Stimulated activated memory B cell treated with anti-CD40 and anti-IgM and Interleukin-4, amounts not matched to agents 10 μg/mL and 1 μg/mL and 100 μg/mL, for 72 hours (primary cell): ENCODE results near the gene GALNT17.
"Not testable (repeated sequence)": the region's sequence is repeated elsewhere in the genome, so short reads cannot be mapped to it uniquely, and the experiment has no call there.

Source experiments
- ATAC-seq: fragments of 150-1000 bp; cut with Tn5 transposase; 2 replicates; pipeline ENCODE4 v1.10.0; 2021
- H3K27ac Mint-ChIP-seq: one replicate; pipeline ENCODE4 v1.8.0; 2022; ENCODE audit warnings: mild to moderate bottlenecking, mixed read lengths
- H3K27me3 Mint-ChIP-seq: one replicate; pipeline ENCODE4 v1.8.0; 2022; ENCODE audit warnings: mixed read lengths
- H3K36me3 Mint-ChIP-seq: one replicate; pipeline ENCODE4 v1.8.0; 2022; ENCODE audit warnings: mixed read lengths
- H3K4me1 Mint-ChIP-seq: one replicate; pipeline ENCODE4 v1.8.0; 2022; ENCODE audit warnings: mixed read lengths
- H3K4me3 Mint-ChIP-seq: one replicate; pipeline ENCODE4 v1.8.0; 2022; ENCODE audit warnings: mild to moderate bottlenecking, moderate library complexity, mixed read lengths
- H3K9me3 Mint-ChIP-seq: one replicate; pipeline ENCODE4 v1.8.0; 2022; ENCODE audit warnings: mixed read lengths

GALNT17 gene

GRCh38 chr7:71237945-71238344, 106.0 kb downstream of the GALNT17 start:
- no peaks in the 10 kb centered on the region for H3K36me3 Mint-ChIP-seq
- H3K9me3 Mint-ChIP-seq = peaks cover 6% of the 10 kb centered on the region

GRCh38 chr7:71238581-71239295, 106.8 kb downstream of the GALNT17 start:
- Mint-ChIP-seq H3K9me3 (peaks cover 5% of the 10 kb centered on the region), H3K27ac (no peak overlapping the region), H3K27me3 (no peaks in the 10 kb centered on the region), H3K36me3 (no peaks in the 10 kb centered on the region), H3K4me3 (no peak overlapping the region), H3K4me1 (no peaks in the 10 kb centered on the region)
- ATAC-seq = no peak

More at GRCh38 chr7:71237945-71238344, 106.0 kb downstream of the GALNT17 start:
- ATAC-seq = no peak
- Mint-ChIP-seq H3K4me3 (no peak overlapping the region), H3K27me3 (no peaks in the 10 kb centered on the region), H3K4me1 (no peaks in the 10 kb centered on the region), H3K27ac (no peak overlapping the region)

GRCh38 chr7:71239586-71240268, 107.8 kb downstream of the GALNT17 start:
- H3K4me1 Mint-ChIP-seq = no peaks in the 10 kb centered on the region
- ATAC-seq = no peak
- H3K36me3 Mint-ChIP-seq = no peaks in the 10 kb centered on the region
- H3K27ac Mint-ChIP-seq = no peak overlapping the region
- H3K9me3 Mint-ChIP-seq = peaks cover 4% of the 10 kb centered on the region
- H3K4me3 Mint-ChIP-seq = no peak overlapping the region
- no peaks in the 10 kb centered on the region for H3K27me3 Mint-ChIP-seq

GRCh38 chr7:71243736-71244410, 111.9 kb downstream of the GALNT17 start:
- no peak overlapping the region for H3K27ac Mint-ChIP-seq

GRCh38 chr7:71245038-71245437, 113.1 kb downstream of the GALNT17 start:
- H3K4me1 Mint-ChIP-seq = no peaks in the 10 kb centered on the region
- peaks cover 15% of the 10 kb centered on the region for H3K9me3 Mint-ChIP-seq
- H3K4me3 Mint-ChIP-seq = no peak overlapping the region
- no peak for ATAC-seq
- H3K36me3 Mint-ChIP-seq = no peaks in the 10 kb centered on the region
- H3K27me3 Mint-ChIP-seq = no peaks in the 10 kb centered on the region
- no peak overlapping the region for H3K27ac Mint-ChIP-seq

More at GRCh38 chr7:71243736-71244410, 111.9 kb downstream of the GALNT17 start:
- H3K9me3 Mint-ChIP-seq = peaks cover 15% of the 10 kb centered on the region
- H3K4me1 Mint-ChIP-seq = no peaks in the 10 kb centered on the region
- no peak overlapping the region for H3K4me3 Mint-ChIP-seq
- ATAC-seq = no peak
- no peaks in the 10 kb centered on the region for H3K36me3 Mint-ChIP-seq
- H3K27me3 Mint-ChIP-seq = no peaks in the 10 kb centered on the region

- peaks cover 9% of the 10 kb centered on the region for H3K9me3 Mint-ChIP-seq
- no peak for ATAC-seq
- no peak overlapping the region for H3K27ac Mint-ChIP-seq
- no peaks in the 10 kb centered on the region for H3K4me1 Mint-ChIP-seq
- no peaks in the 10 kb centered on the region for H3K36me3 Mint-ChIP-seq
- H3K4me3 Mint-ChIP-seq = no peak overlapping the region
- no peaks in the 10 kb centered on the region for H3K27me3 Mint-ChIP-seq
Measured at GRCh38 chr7:71251706-71252105, 119.8 kb downstream of the GALNT17 start.

GRCh38 chr7:71254751-71255150, 122.8 kb downstream of the GALNT17 start:
- peaks cover 7% of the 10 kb centered on the region for H3K9me3 Mint-ChIP-seq
- H3K27me3 Mint-ChIP-seq = no peaks in the 10 kb centered on the region
- H3K36me3 Mint-ChIP-seq = no peaks in the 10 kb centered on the region
- H3K4me3 Mint-ChIP-seq = no peak overlapping the region
- no peak overlapping the region for H3K27ac Mint-ChIP-seq
- ATAC-seq = no peak
- no peaks in the 10 kb centered on the region for H3K4me1 Mint-ChIP-seq

- Mint-ChIP-seq H3K4me3 (no peak overlapping the region), H3K36me3 (no peaks in the 10 kb centered on the region), H3K9me3 (peaks cover 7% of the 10 kb centered on the region), H3K27ac (no peak overlapping the region), H3K4me1 (no peaks in the 10 kb centered on the region), H3K27me3 (no peaks in the 10 kb centered on the region)
- ATAC-seq = no peak
Measured at GRCh38 chr7:71255537-71256178, 123.7 kb downstream of the GALNT17 start.

GRCh38 chr7:71261066-71261465, 129.1 kb downstream of the GALNT17 start:
- H3K4me1 Mint-ChIP-seq = no peaks in the 10 kb centered on the region
- ATAC-seq = no peak
- H3K27ac Mint-ChIP-seq = no peak overlapping the region
- no peaks in the 10 kb centered on the region for H3K27me3 Mint-ChIP-seq
- H3K36me3 Mint-ChIP-seq = no peaks in the 10 kb centered on the region
- H3K4me3 Mint-ChIP-seq = no peak overlapping the region
- peaks cover 11% of the 10 kb centered on the region for H3K9me3 Mint-ChIP-seq

- ATAC-seq, H3K4me3 Mint-ChIP-seq, H3K4me1 Mint-ChIP-seq, H3K27me3 Mint-ChIP-seq, H3K36me3 Mint-ChIP-seq, H3K27ac Mint-ChIP-seq: not testable (repeated sequence)
- peaks cover 17% of the 10 kb centered on the region for H3K9me3 Mint-ChIP-seq
Measured at GRCh38 chr7:71262834-71263233, 130.9 kb downstream of the GALNT17 start.

GRCh38 chr7:71264005-71264404, 132.1 kb downstream of the GALNT17 start:
- no peaks in the 10 kb centered on the region for H3K36me3 Mint-ChIP-seq
- no peak for ATAC-seq
- no peaks in the 10 kb centered on the region for H3K27me3 Mint-ChIP-seq
- peaks cover 14% of the 10 kb centered on the region for H3K9me3 Mint-ChIP-seq
- H3K27ac Mint-ChIP-seq = no peak overlapping the region
- no peaks in the 10 kb centered on the region for H3K4me1 Mint-ChIP-seq
- no peak overlapping the region for H3K4me3 Mint-ChIP-seq

GRCh38 chr7:71266912-71267311, 135.0 kb downstream of the GALNT17 start:
- Mint-ChIP-seq H3K4me1 (no peaks in the 10 kb centered on the region), H3K36me3 (no peaks in the 10 kb centered on the region), H3K9me3 (peaks cover 14% of the 10 kb centered on the region), H3K4me3 (no peak overlapping the region), H3K27ac (no peak overlapping the region), H3K27me3 (no peaks in the 10 kb centered on the region)
- no peak for ATAC-seq

- peaks cover 16% of the 10 kb centered on the region for H3K9me3 Mint-ChIP-seq
- H3K4me3 Mint-ChIP-seq = no peak overlapping the region
- no peaks in the 10 kb centered on the region for H3K27me3 Mint-ChIP-seq
- ATAC-seq = no peak
- no peaks in the 10 kb centered on the region for H3K4me1 Mint-ChIP-seq
- no peaks in the 10 kb centered on the region for H3K36me3 Mint-ChIP-seq
- H3K27ac Mint-ChIP-seq = no peak overlapping the region
Measured at GRCh38 chr7:71267734-71268469, 136.0 kb downstream of the GALNT17 start.

- H3K36me3 Mint-ChIP-seq = no peaks in the 10 kb centered on the region
- no peaks in the 10 kb centered on the region for H3K27me3 Mint-ChIP-seq
- ATAC-seq = no peak
- no peak overlapping the region for H3K27ac Mint-ChIP-seq
- peaks cover 13% of the 10 kb centered on the region for H3K9me3 Mint-ChIP-seq
- no peak overlapping the region for H3K4me3 Mint-ChIP-seq
- H3K4me1 Mint-ChIP-seq = no peaks in the 10 kb centered on the region
Measured at GRCh38 chr7:71270558-71270957, 138.6 kb downstream of the GALNT17 start.

- ATAC-seq = no peak
- no peak overlapping the region for H3K4me3 Mint-ChIP-seq
- H3K4me1 Mint-ChIP-seq = no peaks in the 10 kb centered on the region
- no peak overlapping the region for H3K27ac Mint-ChIP-seq
- H3K36me3 Mint-ChIP-seq = no peaks in the 10 kb centered on the region
- H3K9me3 Mint-ChIP-seq = peaks cover 11% of the 10 kb centered on the region
- no peaks in the 10 kb centered on the region for H3K27me3 Mint-ChIP-seq
Measured at GRCh38 chr7:71271203-71271602, 139.3 kb downstream of the GALNT17 start.
